ENCODE data around the gene IRAK3. TPM values are rescaled to one million over a fixed set of nuclear protein-coding genes. Genes with fewer than 3 reads are reported as not detected.
"Not testable (repeated sequence)": the region's sequence is repeated elsewhere in the genome, so short reads cannot be mapped to it uniquely, and the experiment has no call there.

Gene IRAK3
- total RNA-seq, 1 donor: 21.4 TPM

DNA sequence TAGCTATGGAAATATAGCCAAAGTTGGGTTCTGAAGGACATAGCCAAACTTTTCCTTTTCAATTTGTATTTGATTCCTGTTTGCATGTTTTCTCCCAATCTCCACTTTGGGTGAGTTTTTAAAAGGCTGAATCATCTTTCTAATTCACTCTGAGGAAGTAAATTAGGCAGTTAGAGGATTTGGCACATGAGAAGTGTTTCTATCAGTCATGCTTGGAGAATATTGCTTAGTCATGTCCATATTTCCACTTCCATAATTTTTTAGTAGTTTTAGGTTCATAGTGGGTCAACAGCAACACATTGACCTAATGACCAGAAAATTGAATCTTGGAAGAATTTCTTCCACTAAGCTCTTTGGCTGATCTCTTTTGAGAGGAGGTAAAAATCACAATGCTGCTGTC is 21.8 kb downstream of the IRAK3 start:
- TF ChIP-seq, protein P1, sequence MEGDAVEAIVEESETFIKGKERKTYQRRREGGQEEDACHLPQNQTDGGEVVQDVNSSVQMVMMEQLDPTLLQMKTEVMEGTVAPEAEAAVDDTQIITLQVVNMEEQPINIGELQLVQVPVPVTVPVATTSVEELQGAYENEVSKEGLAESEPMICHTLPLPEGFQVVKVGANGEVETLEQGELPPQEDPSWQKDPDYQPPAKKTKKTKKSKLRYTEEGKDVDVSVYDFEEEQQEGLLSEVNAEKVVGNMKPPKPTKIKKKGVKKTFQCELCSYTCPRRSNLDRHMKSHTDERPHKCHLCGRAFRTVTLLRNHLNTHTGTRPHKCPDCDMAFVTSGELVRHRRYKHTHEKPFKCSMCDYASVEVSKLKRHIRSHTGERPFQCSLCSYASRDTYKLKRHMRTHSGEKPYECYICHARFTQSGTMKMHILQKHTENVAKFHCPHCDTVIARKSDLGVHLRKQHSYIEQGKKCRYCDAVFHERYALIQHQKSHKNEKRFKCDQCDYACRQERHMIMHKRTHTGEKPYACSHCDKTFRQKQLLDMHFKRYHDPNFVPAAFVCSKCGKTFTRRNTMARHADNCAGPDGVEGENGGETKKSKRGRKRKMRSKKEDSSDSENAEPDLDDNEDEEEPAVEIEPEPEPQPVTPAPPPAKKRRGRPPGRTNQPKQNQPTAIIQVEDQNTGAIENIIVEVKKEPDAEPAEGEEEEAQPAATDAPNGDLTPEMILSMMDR (IDR thresholded peaks at IDR 0.05; ENCODE audit: insufficient read depth, low read length): no peak
- DNase-seq (ENCODE audit: low read depth): peak; percentile 26
- no peak overlapping the region for H3K4me3 ChIP-seq (ENCODE audit: low read depth, low read length)

DNA sequence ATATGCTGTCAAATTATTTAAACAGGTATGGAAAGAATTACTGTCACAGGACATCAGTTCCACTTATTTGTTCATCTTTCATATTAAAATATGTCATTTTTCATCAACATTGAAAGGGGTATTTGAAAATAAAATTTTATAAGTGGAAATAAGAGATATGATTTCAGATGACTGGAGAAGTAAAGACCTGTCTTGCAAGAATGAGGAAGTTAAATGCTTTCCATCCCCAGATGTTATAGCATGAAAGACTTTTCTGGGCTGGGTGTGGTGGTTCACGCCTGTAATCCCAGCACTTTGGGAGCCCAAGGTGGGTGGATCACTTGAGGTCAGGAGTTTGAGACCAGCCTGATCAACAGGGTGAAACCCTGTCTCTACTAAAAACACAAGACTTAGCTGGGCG is 22.6 kb downstream of the IRAK3 start:
- H3K4me3 ChIP-seq (ENCODE audit: low read depth, low read length); DNase-seq (ENCODE audit: low read depth): not testable (repeated sequence)

DNA sequence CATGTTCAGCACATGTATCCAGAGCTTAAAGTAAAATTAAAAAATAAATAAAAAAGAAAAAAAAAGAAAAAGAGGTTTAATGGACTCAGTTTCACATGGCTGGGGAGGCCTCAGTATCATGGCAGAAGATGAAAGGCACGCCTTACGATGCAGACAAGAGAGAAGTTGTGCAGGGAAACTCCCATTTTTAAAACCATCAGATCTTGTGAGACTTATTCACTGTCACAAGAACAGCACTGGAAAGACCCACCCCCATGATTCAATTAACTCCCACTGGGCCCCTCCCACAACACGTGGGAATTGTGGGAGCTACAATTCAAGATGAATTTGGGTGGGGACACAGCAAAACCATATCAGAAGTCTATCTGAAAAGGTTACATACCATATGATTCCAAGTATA is 24.0 kb downstream of the IRAK3 start:
- DNase-seq (ENCODE audit: low read depth); H3K4me3 ChIP-seq (ENCODE audit: low read depth, low read length): not testable (repeated sequence)

DNA sequence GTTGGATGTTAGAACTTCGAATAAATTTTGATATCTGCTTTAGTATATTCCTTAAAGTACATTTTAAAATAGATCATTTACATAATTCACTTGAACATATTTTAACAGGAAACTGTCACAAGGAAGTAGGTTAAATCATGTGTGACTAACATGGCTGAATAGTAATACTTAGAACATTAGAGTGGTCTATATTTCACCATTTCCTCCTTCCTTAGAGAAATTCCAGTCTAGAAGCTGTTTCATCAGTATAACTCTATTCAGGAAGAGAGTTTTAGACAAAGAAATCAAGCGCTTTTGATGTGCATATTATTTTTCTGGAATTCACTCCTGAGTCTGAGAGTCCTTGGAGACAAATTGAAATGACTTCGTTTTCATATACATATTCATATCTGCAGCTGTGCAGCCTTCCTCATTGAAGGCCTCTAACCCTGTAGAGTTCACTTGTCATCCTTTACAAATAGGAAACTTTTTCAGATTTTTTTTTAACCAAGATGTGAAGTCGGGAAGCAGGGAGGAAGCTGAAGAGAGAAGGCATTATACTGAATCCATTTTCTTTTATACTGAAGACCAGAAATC is 28.4 kb downstream of the IRAK3 start:
- H3K4me3 ChIP-seq (ENCODE audit: low read depth, low read length): no peak overlapping the region
- no peak for DNase-seq (ENCODE audit: low read depth)
- TF ChIP-seq, protein P1 (IDR thresholded peaks at IDR 0.05; ENCODE audit: insufficient read depth, low read length): no peak

DNA sequence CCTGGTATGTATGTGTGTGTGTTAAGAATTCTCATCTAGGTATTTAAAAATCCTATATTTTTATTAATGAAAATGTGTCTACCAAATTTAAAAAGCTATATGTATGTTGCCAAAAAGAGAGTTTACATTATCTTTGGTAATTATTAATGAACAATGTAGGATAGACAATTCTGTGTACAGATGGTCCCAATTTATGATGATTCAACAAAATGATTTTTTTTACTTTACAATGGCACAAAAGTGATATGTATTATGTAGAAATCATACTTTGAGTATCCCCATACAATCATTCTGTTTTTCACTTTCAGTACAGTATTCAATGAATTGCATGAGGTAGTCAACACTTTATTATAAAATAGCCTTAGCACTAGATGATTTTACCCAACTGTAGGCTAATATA is 39.4 kb downstream of the IRAK3 start:
- no peak overlapping the region for H3K4me3 ChIP-seq (ENCODE audit: low read depth, low read length)
- DNase-seq (ENCODE audit: low read depth): no peak
- TF ChIP-seq, protein P1 (IDR thresholded peaks at IDR 0.05; ENCODE audit: insufficient read depth, low read length): no peak

DNA sequence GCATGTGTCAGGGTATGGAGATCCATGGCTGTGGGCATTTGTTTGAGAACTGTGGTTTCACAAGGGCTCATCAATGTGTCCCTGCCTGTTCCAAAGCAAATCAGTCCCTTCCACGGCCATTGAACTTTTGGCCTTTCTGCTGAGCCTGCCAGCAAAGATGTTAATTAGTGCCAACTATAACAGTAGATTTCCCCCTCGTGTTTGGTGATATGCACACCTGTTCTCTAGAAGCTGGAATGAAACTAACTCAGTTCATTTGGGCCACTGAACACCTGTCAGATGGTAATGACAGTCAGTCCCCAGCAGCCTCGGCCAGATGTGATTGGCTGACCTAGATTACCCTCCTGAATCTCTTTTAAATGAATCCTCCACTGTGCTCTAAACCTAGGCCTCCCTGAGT is 43.2 kb downstream of the IRAK3 start:
- no peak overlapping the region for H3K4me3 ChIP-seq (ENCODE audit: low read depth, low read length)
- TF ChIP-seq, protein P1 (IDR thresholded peaks at IDR 0.05; ENCODE audit: insufficient read depth, low read length): no peak
- no peak for DNase-seq (ENCODE audit: low read depth)

DNA sequence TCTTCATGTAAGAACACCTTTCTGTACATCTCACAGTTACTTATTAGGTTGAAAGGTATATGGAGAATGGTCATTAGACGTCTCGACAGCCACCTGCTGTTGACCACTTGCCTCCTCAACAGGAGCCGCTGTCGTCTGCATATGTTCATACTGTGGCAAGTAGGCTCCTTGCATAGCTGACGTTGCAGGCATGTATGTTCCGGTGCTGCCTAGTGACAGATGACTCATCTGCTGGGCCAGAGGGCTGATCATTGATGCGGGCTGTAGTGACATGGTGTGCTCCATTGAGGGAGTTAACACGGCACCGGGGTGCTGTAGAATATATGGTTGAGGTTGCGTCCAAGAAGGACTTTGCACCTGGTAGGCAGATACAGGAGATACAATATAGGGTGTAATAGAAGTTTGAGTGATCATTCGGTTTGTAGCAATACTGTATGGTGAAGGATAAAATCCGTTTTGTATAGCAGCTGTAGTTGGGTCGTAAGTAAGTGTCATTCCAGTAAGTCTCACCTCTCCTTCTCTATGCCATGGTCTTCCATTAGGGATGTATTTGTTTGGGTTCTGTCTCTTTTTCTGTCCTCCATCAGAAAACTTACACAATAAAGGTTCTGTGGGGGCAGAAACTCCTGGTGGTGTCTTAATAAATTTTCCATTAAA is 45.2 kb downstream of the IRAK3 start:
- not testable (repeated sequence) for DNase-seq (ENCODE audit: low read depth); H3K4me3 ChIP-seq (ENCODE audit: low read depth, low read length)

DNA sequence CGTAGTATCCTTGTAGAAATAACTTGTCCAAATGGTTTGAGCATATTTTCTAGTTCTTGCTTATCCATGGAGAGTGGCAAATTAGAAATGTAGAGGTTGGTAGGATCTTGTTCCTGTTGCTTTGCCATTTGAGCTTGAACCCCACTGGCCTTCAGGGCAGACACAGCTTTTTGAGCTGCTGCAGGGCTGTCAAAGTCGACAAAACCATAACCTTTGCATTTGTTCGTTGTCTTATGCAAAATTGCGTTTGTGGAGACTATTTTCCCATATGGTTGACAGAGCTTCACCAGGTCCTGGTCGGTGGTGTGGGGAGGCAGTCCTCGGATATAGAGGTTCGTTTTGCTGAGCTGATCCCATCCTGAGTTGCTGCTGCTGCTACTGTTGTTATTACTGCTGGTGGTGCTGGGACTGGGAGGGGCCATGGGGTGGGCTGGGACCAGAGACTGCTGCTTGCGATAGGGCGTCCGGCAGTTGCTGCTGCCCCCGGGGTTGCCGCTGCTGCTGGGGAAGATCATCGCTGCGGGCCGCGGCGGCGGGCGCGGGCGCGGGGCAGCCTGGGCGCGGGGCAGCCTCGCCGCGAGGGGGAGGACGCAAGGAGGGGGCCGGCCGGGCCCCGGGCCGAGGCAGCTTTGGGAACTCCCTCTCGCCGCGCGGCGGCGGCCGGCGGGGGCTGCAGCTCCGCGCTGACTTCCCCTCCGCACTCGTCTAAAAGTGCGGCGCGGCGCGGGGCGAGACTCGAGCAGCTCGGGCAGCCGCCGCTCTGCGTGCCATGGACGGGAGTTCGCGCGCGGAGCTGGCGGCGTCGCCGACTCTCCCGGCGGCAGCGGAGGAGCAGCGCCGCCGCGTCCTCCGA is 46.0 kb downstream of the IRAK3 start:
- peak overlapping the region; percentile 60 for H3K4me3 ChIP-seq (ENCODE audit: low read depth, low read length)
- peak; percentile 36 for DNase-seq (ENCODE audit: low read depth)
